ENCODE data around the gene MPP7. TPM values are rescaled to one million over a fixed set of nuclear protein-coding genes. Genes with fewer than 3 reads are reported as not detected.

MPP7 gene
- total and polyA plus RNA-seq, 2 of the 8 experiments (the other 6 are each of a cell fraction or from before 2014, with no cell fraction given), result 1.9 to 9.3 TPM

- H4K5ac ChIP-seq (ENCODE audit: insufficient read length, low read depth, low read length), result no peak overlapping the region
- CTCF ChIA-PET (ENCODE audit: partially characterized antibody), result interaction anchor here (1.1 to 1.4 kb wide), 3 partner anchors 10 to 99 kb away, joined by 3 to 4 read pairs (median 3); no protein-coding TSS in a partner anchor
- H3K27ac ChIP-seq (ENCODE audit: low read depth, low read length), result no peak overlapping the region
- no peak for FAIRE-seq
- H3K23me2 ChIP-seq (ENCODE audit: low read depth, low read length), result no peaks in the 10 kb centered on the region
- H2BK12ac ChIP-seq (ENCODE audit: low read depth, low read length), result no peak overlapping the region
- H3K23ac ChIP-seq (ENCODE audit: insufficient read length), result no peak overlapping the region
- H3K9ac ChIP-seq (replicated peaks in 1 of 4; ENCODE audit: extremely low read depth in 1 of 4, low read depth in 3 of 4, low read length in 3 of 4), result no peak overlapping the region
- H3K4me1 ChIP-seq (replicated peaks in 1 of 4; ENCODE audit: control insufficient read depth in 3 of 4, insufficient read depth in 4 of 4, low read length in 3 of 4), result peaks cover 0 to 5% (median 0%) of the 10 kb centered on the region in 4 experiments; a peak in 1 of 7 replicates
- H3K56ac ChIP-seq (replicated peaks; ENCODE audit: insufficient read length, low read depth, low read length), result no peak overlapping the region
- no peaks in the 10 kb centered on the region for H3K9me3 ChIP-seq (ENCODE audit: insufficient read depth in 2 of 2, low read depth in 1 of 2, low read length in 1 of 2)
- H3K27me3 ChIP-seq (replicated peaks in 1 of 4; ENCODE audit: control insufficient read depth in 3 of 4, extremely low read depth in 1 of 4, insufficient read depth in 3 of 4, low read length in 3 of 4), result peaks cover 0 to 1% (median 0%) of the 10 kb centered on the region in 4 experiments; a peak in 1 of 7 replicates
- H4K20me1 ChIP-seq (replicated peaks in 1 of 2; ENCODE audit: control insufficient read depth in 1 of 2, insufficient read depth in 2 of 2, low read length in 2 of 2), result peaks cover 0 to 1% of the 10 kb centered on the region in 2 experiments
- H3K79me1 ChIP-seq (ENCODE audit: low read depth, low read length), result no peaks in the 10 kb centered on the region
- no peak overlapping the region for H4K91ac ChIP-seq (replicated peaks; ENCODE audit: insufficient read length, low read length)
- H3K4me3 ChIP-seq (ENCODE audit: extremely low read depth in 1 of 4, insufficient read depth in 2 of 4, low read depth in 3 of 4, low read length in 4 of 4), result no peak overlapping the region
- DNase-seq (ENCODE audit: low read depth in 1 of 2, low spot score in 2 of 2), result no peak
- no peak overlapping the region for H2BK5ac ChIP-seq (ENCODE audit: low read depth, low read length)
- no peak overlapping the region for H3K4me2 ChIP-seq (ENCODE audit: insufficient read depth in 1 of 2, low read depth in 2 of 2, low read length in 2 of 2)
- H3K18ac ChIP-seq (ENCODE audit: extremely low read depth, low read length), result no peak overlapping the region
- H2AFZ ChIP-seq (ENCODE audit: low read length), result no peak overlapping the region
- no peak overlapping the region for H4K8ac ChIP-seq (ENCODE audit: extremely low read depth, insufficient read depth, low read length)
- H3K14ac ChIP-seq (ENCODE audit: insufficient read length), result no peak overlapping the region
- no peak overlapping the region for H2AK5ac ChIP-seq (ENCODE audit: low read depth, low read length)
- H2BK120ac ChIP-seq (replicated peaks; ENCODE audit: low read depth, low read length), result no peak overlapping the region
- H3K79me2 ChIP-seq (ENCODE audit: control insufficient read depth in 1 of 2, insufficient read depth in 2 of 2, low read length in 2 of 2), result no peaks in the 10 kb centered on the region
- no peaks in the 10 kb centered on the region for H3K36me3 ChIP-seq (ENCODE audit: control insufficient read depth in 2 of 4, insufficient read depth in 4 of 4, low read length in 3 of 4)
- 83% methylated on average over 5 of the region's 5 CpGs; no CpG with 5 or more reads in 1 of the 2 experiments for WGBS, 2 experiments (ENCODE audit: extremely low coverage in 1 of 2, insufficient coverage in 1 of 2, insufficient read length in 1 of 2, insufficient replicate concordance in 2 of 2, low coverage in 1 of 2, low lambda C conversion rate in 2 of 2, missing lambda C conversion rate in 1 of 2)
- H3K4ac ChIP-seq (replicated peaks; ENCODE audit: insufficient read length, low read depth, low read length), result no peak overlapping the region
- H2BK20ac ChIP-seq (ENCODE audit: low read length), result no peak overlapping the region
- POLR2A ChIA-PET (ENCODE audit: partially characterized antibody), result interaction anchor here (1.1 to 2.3 kb wide), 2 partner anchors 9 to 20 kb away, joined by 3 to 7 read pairs; partner anchors contain the start of gene MPP7
- H2BK15ac ChIP-seq (ENCODE audit: low read length), result no peak overlapping the region
- TF ChIP-seq RNF2 (IDR thresholded peaks at IDR 0.05; ENCODE audit: borderline replicate concordance, low read depth, low read length, missing control alignments, poor library complexity, severe bottlenecking) (no peak), SAP30 (IDR thresholded peaks at IDR 0.05; ENCODE audit: insufficient read depth, insufficient replicate concordance, low read length) (no peak), NRF1 (IDR thresholded peaks at IDR 0.05; ENCODE audit: low read depth, low read length) (no peak), KDM4A (IDR thresholded peaks at IDR 0.05; ENCODE audit: low read depth, low read length, severe bottlenecking) (no peak), KDM1A (IDR thresholded peaks at IDR 0.05; ENCODE audit: borderline replicate concordance, low read length) (no peak), TBP (IDR thresholded peaks at IDR 0.05; ENCODE audit: low read depth, low read length) (no peak), CHD1 (IDR thresholded peaks at IDR 0.05; ENCODE audit: low read depth, low read length) (no peak), BACH1 (IDR thresholded peaks at IDR 0.05; ENCODE audit: low read length) (no peak), SP2 (IDR thresholded peaks at IDR 0.05; ENCODE audit: low read length) (no peak), GTF2F1 (IDR thresholded peaks at IDR 0.05; ENCODE audit: borderline replicate concordance, low read depth, low read length) (no peak), TEAD4 (IDR thresholded peaks at IDR 0.05; ENCODE audit: low read depth, low read length) (no peak), ZNF274 (IDR thresholded peaks at IDR 0.05; ENCODE audit: borderline replicate concordance, extremely low read depth, low read length) (no peak)
- TF ChIP-seq, protein P1, sequence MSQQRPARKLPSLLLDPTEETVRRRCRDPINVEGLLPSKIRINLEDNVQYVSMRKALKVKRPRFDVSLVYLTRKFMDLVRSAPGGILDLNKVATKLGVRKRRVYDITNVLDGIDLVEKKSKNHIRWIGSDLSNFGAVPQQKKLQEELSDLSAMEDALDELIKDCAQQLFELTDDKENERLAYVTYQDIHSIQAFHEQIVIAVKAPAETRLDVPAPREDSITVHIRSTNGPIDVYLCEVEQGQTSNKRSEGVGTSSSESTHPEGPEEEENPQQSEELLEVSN (IDR thresholded peaks at IDR 0.05), result no peak
Observed at GRCh38 chr10:28282336-28282735, 20.5 kb downstream of the MPP7 start.

Measured in H1 (cell line).